Psoas muscle (tissue), 8 donors: ENCODE data around the gene CADM4. TPM values are rescaled to one million over a fixed set of nuclear protein-coding genes. Genes with fewer than 3 reads are reported as not detected.

Experiments used
- ATAC-seq, 4 donors: fragments of 200-7000 bp; cut with Tn5 transposase; one replicate each; pipeline ENCODE4 v1.9.1; 2020; ENCODE audit warnings: moderate library complexity in 3 of 4, mild to moderate bottlenecking in 2 of 4
- DNase-seq, 2 donors: peaks; one replicate each; pipeline ENCODE4 v3.0.0-alpha.2; 2020
- H3K27ac ChIP-seq: fragments of 200-600 bp; one replicate; pipeline ENCODE4 v1.8.0; 2022
- H3K27me3 ChIP-seq, 3 donors: fragments of 200-600 bp in 1 of 3; one replicate each; pipeline versions ENCODE4 v1.6.1 to v1.8.0; 2013 to 2022; ENCODE audit warnings: low read length in 2 of 3, mild to moderate bottlenecking in 2 of 3, moderate library complexity in 1 of 3; ENCODE audit not compliant: insufficient read depth in 3 of 3
- H3K36me3 ChIP-seq, 2 donors: fragments of 200-600 bp in 1 of 2; one replicate each; pipeline versions ENCODE4 v1.6.1 to v1.8.0; 2013 to 2022; ENCODE audit warnings: low read depth in 1 of 2, mild to moderate bottlenecking in 1 of 2, moderate library complexity in 1 of 2; ENCODE audit not compliant: insufficient read depth in 1 of 2
- H3K4me1 ChIP-seq: fragments of 200-600 bp; one replicate; pipeline ENCODE4 v1.8.0; 2022
- H3K4me3 ChIP-seq: fragments of 200-600 bp; one replicate; pipeline ENCODE4 v1.8.0; 2022; ENCODE audit warnings: mild to moderate bottlenecking
- H3K9me3 ChIP-seq: fragments of 200-600 bp; one replicate; pipeline ENCODE4 v1.8.0; 2022
- WGBS, 3 donors: extraction: QIAGEN DNeasy Blood & Tissue Kit; methylation state at CpG; one replicate each; pipeline versions ENCODE4 v1.1.6 to v1.1.7; 2013; 5-methylcytosine and 5-hydroxymethylcytosine counted together
- intact Hi-C, 2 donors: fragments of 100-400 bp; cut with DNase I; formaldehyde crosslinking; loops; one replicate each; pipeline versions ENCODE4 v1.11.0 to v1.14.2; 2022
- long read RNA-seq, 2 donors: library from polyadenylated mRNA; unstranded; transcript quantifications; one replicate each; pipeline ENCODE4 v2.0.0, GENCODE V29; 2021
- polyA plus RNA-seq, 3 donors: library from polyadenylated mRNA; stranded (reverse); fragments of 200-250 nt; gene quantifications; one replicate each; pipeline ENCODE4 v1.2.3, GENCODE V29; 2013
- total RNA-seq, 4 donors: library from RNA; stranded (reverse); fragmentation: NEBNext Ultra II Directional in 2 of 4; extraction: Animal tissue kit (Norgen Biotek cat#: 25700) in 2 of 4; gene quantifications; one replicate each; pipeline versions ENCODE4 v1.2.1 to v1.2.4, GENCODE V29; 2021 to 2023
- TF ChIP-seq, protein P1 (sequence below): fragments of 200-600 bp; IDR thresholded peaks from one replicate; pipeline ENCODE4 v1.8.0; 2022; ENCODE audit warnings: antibody characterized with exemption
- donor health status: healthy with polysubstance abuse.
- donor health status: DM: no; HTN: no; CAD: no; lungs with moderate emphysema.
- donor health status: Bipolar disorder and iron deficiency.
- donor health status: healthy.
- donor health status: DM: yes; HTN: yes; CAD: no.
- donor health status: DM: no; HTN: no; CAD: no.
- donor health status: DM: no; HTN: no; CAD: no.
- donor health status: DM: yes; HTN: yes; CAD: no.

Gene CADM4, protein sequence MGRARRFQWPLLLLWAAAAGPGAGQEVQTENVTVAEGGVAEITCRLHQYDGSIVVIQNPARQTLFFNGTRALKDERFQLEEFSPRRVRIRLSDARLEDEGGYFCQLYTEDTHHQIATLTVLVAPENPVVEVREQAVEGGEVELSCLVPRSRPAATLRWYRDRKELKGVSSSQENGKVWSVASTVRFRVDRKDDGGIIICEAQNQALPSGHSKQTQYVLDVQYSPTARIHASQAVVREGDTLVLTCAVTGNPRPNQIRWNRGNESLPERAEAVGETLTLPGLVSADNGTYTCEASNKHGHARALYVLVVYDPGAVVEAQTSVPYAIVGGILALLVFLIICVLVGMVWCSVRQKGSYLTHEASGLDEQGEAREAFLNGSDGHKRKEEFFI
- 10 to 100 TPM in 1 of 4 donors, 1 to 10 TPM in 3; 4.4 to 10.6 (median 5.0) TPM for total RNA-seq
- 1 to 10 TPM; 1.8 to 4.7 (median 3.1) TPM for polyA plus RNA-seq
- long read RNA-seq, donor 1, partial matches to known transcripts: 0 of 2 reads
- long read RNA-seq, donor 1, other reads (novel, unspliced or antisense): 1 of 2 reads
- long read RNA-seq, donor 2, partial matches to known transcripts: 1 of 1 reads
- long read RNA-seq, donor 2, other reads (novel, unspliced or antisense): 0 of 1 reads

- H3K9me3 ChIP-seq: no peaks in the 10 kb centered on the region
- TF ChIP-seq, protein P1, sequence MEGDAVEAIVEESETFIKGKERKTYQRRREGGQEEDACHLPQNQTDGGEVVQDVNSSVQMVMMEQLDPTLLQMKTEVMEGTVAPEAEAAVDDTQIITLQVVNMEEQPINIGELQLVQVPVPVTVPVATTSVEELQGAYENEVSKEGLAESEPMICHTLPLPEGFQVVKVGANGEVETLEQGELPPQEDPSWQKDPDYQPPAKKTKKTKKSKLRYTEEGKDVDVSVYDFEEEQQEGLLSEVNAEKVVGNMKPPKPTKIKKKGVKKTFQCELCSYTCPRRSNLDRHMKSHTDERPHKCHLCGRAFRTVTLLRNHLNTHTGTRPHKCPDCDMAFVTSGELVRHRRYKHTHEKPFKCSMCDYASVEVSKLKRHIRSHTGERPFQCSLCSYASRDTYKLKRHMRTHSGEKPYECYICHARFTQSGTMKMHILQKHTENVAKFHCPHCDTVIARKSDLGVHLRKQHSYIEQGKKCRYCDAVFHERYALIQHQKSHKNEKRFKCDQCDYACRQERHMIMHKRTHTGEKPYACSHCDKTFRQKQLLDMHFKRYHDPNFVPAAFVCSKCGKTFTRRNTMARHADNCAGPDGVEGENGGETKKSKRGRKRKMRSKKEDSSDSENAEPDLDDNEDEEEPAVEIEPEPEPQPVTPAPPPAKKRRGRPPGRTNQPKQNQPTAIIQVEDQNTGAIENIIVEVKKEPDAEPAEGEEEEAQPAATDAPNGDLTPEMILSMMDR: no peak
- H3K27ac ChIP-seq: no peak within 1 kb of the TSS
- peak; percentile 23 to 56 for DNase-seq
- no peaks in the 10 kb centered on the region for H3K4me1 ChIP-seq
- no peaks in the 10 kb centered on the region for H3K36me3 ChIP-seq
- intact Hi-C loops: no loop called here
- H3K4me3 ChIP-seq: peak within 1 kb of the TSS; percentile 62
- 0 to 1% (median 1%) methylated on average over 37 to 108 of the region's 110 CpGs for WGBS, 3 donors
- ATAC-seq: peak; percentile 61 to 88 (median 73)
- H3K27me3 ChIP-seq: peaks cover 0 to 10% (median 5%) of the 10 kb centered on the region in 3 donors
Observed at GRCh38 chr19:43639519-43640423, at the start of gene CADM4. TSS of gene CADM4 (minus strand) at chr19:43639850. CDS start at chr19:43639790, 60 bp downstream.

- ATAC-seq (no peak), DNase-seq (no peak)
- H3K4me1 ChIP-seq: no peaks in the 10 kb centered on the region
- TF ChIP-seq, protein P1: no peak
- peaks cover 0 to 2% (median 0%) of the 10 kb centered on the region in 3 donors for H3K27me3 ChIP-seq
- intact Hi-C loops: loop anchor here in 1 of 2 donors (5.0 kb wide), 1 partner anchor 34 kb away; no protein-coding TSS in a partner anchor
- no peak overlapping the region for H3K4me3 ChIP-seq
- H3K9me3 ChIP-seq: peaks cover 20% of the 10 kb centered on the region
- no peak overlapping the region for H3K27ac ChIP-seq
- whole genome bisulfite sequencing, 3 donors: 74 to 78% (median 76%) methylated on average over 10 of the region's 10 CpGs
- no peaks in the 10 kb centered on the region for H3K36me3 ChIP-seq
Observed at GRCh38 chr19:43688059-43688701, 48.5 kb upstream of the CADM4 start.

DNA sequence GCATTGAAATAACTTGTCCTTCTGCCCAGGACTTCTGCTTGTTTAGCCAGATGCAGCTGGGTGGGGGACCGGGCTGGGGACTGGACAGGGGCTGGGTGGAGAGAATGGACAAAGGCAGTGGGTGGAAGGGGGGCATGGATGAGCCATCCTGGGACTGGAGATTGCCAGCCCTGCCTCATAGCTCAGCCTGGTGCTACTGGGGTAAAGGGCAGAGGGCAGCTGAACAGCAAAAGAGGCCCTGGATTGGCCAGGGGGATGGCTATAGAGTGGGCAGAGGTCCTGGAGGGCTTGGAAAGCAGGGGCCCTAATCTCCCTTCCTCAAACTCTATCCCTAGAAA, 48.0 kb upstream of the CADM4 start:
- H3K9me3 ChIP-seq: peaks cover 20% of the 10 kb centered on the region
- H3K4me3 ChIP-seq: no peak overlapping the region
- no peaks in the 10 kb centered on the region for H3K36me3 ChIP-seq
- H3K4me1 ChIP-seq: no peaks in the 10 kb centered on the region
- H3K27ac ChIP-seq: no peak overlapping the region
- 11 to 44% (median 31%) methylated on average over 1 of the region's 1 CpG for WGBS, 3 donors
- no peak for DNase-seq
- peaks cover 0 to 2% (median 0%) of the 10 kb centered on the region in 3 donors for H3K27me3 ChIP-seq
- TF ChIP-seq, protein P1: no peak
- ATAC-seq: no peak
- intact Hi-C loops: loop anchor here in 1 of 2 donors (5.0 kb wide), 1 partner anchor 35 kb away; no protein-coding TSS in a partner anchor

DNA sequence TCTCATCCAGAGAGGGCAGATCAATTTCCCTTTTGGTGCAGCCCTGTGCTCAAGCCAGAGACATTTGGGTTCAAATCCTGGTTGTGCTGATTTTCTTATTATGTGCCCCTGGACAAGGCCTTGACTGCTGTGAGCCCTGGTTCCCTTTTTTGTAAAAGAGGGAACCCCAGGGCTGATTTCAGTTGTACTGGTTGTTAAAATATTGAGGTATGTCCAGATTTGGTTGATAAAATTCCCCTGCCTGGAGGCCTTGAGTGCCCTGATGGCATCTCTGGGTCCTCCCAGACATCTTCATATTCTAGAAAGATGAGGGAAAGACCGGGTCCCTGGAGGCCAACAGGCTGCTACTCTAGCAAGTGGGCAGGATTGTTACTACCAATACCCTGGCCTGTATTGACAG, 44.7 kb upstream of the CADM4 start:
- intact Hi-C loops: no loop called here
- H3K9me3 ChIP-seq: no peaks in the 10 kb centered on the region
- no peak for ATAC-seq
- TF ChIP-seq, protein P1: no peak
- no peak for DNase-seq
- H3K4me1 ChIP-seq: no peaks in the 10 kb centered on the region
- H3K36me3 ChIP-seq: no peaks in the 10 kb centered on the region
- no peaks in the 10 kb centered on the region for H3K27me3 ChIP-seq
- 78 to 88% (median 85%) methylated on average over 1 of the region's 1 CpG for WGBS, 3 donors
- no peak overlapping the region for H3K4me3 ChIP-seq
- no peak overlapping the region for H3K27ac ChIP-seq
